Stimulated activated CD8-positive, alpha-beta memory T cell treated with anti-CD3 and anti-CD28 coated beads, Interleukin-4, amount 100 ng/mL, for 24 hours (primary cell): ENCODE measurements around the gene MDH1B.

Experiments
- DNase-seq: peaks from one replicate; pipeline ENCODE4 v3.0.0-alpha.2; 2020; ENCODE audit warnings: low read depth

MDH1B gene

GRCh38 chr2:206693399-206694137 is 71.6 kb downstream of the MDH1B start:
- no peak for DNase-seq

GRCh38 chr2:206692971-206693370 is 72.2 kb downstream of the MDH1B start:
- DNase-seq = no peak

- DNase-seq = no peak
Measured at GRCh38 chr2:206688990-206689389, 76.1 kb downstream of the MDH1B start.

- DNase-seq = no peak
Measured at GRCh38 chr2:206688453-206688852, 76.7 kb downstream of the MDH1B start.
